Left ventricle myocardium inferior (tissue), 1 donor: ENCODE data around the gene ASB15. TPM values are rescaled to one million over a fixed set of nuclear protein-coding genes. Genes with fewer than 3 reads are reported as not detected.

Experiments used
- DNase-seq: peaks from one replicate; pipeline ENCODE4 v3.0.0-alpha.2; 2020
- H3K27ac ChIP-seq: fragments of 200-600 bp; replicated peaks from 2 replicates; pipeline ENCODE4 v1.8.0; 2021
- H3K27me3 ChIP-seq: fragments of 200-600 bp; 2 replicates; pipeline ENCODE4 v1.8.0; 2021; ENCODE audit warnings: low read depth
- H3K36me3 ChIP-seq: fragments of 200-600 bp; 2 replicates; pipeline ENCODE4 v1.8.0; 2021
- H3K4me1 ChIP-seq: fragments of 200-600 bp; 2 replicates; pipeline ENCODE4 v1.8.0; 2021
- H3K4me3 ChIP-seq: fragments of 200-600 bp; 2 replicates; pipeline ENCODE4 v1.8.0; 2021; ENCODE audit warnings: mild to moderate bottlenecking, moderate library complexity
- H3K9me3 ChIP-seq: fragments of 200-600 bp; replicated peaks from 2 replicates; pipeline ENCODE4 v1.8.0; 2021
- CTCF ChIP-seq: fragments of 200-600 bp; IDR thresholded peaks from 2 replicates; pipeline ENCODE4 v1.8.0; 2021; ENCODE audit warnings: antibody characterized with exemption, mild to moderate bottlenecking, borderline replicate concordance
- intact Hi-C: fragments of 100-400 bp; cut with micrococcal nuclease; formaldehyde crosslinking; loops from one replicate; pipeline ENCODE4 v1.11.0; 2022
- total RNA-seq: library from RNA; stranded (reverse); fragmentation: NEBNext Ultra II Directional; extraction: Animal tissue kit (Norgen Biotek cat#: 25700); gene quantifications from one replicate; pipeline ENCODE4 v1.2.1, GENCODE V29; 2021
- donor health status: DM: no; HTN: yes; CAD: no; lungs with severe emphysema.

The ASB15 gene
- total RNA-seq, 1 donor from 2014 or later, result 76.8 TPM

GRCh38 chr7:123658023-123658422 is 56.4 kb downstream of the ASB15 start:
- H3K9me3 ChIP-seq, result no peaks in the 10 kb centered on the region
- H3K36me3 ChIP-seq, result peaks cover 14% of the 10 kb centered on the region
- no peaks in the 10 kb centered on the region for H3K27me3 ChIP-seq
- no peak for DNase-seq
- H3K4me3 ChIP-seq, result peak overlapping the region; percentile 71
- peak overlapping the region; percentile 93 for H3K27ac ChIP-seq
- peaks cover 40% of the 10 kb centered on the region for H3K4me1 ChIP-seq
- no peak for TF ChIP-seq CTCF
- intact Hi-C loops, result no loop called here

GRCh38 chr7:123660514-123661354 is 59.1 kb downstream of the ASB15 start:
- Histone ChIP-seq H3K4me1 (peaks cover 37% of the 10 kb centered on the region), H3K9me3 (no peaks in the 10 kb centered on the region), H3K27ac (peak overlapping the region; percentile 93), H3K36me3 (peaks cover 27% of the 10 kb centered on the region), H3K4me3 (peak overlapping the region; percentile 71), H3K27me3 (no peaks in the 10 kb centered on the region)
- intact Hi-C loops, result no loop called here
- DNase-seq, result no peak
- no peak for TF ChIP-seq CTCF

GRCh38 chr7:123661765-123662164 is 60.1 kb downstream of the ASB15 start:
- H3K27ac ChIP-seq, result peak overlapping the region; percentile 93
- DNase-seq, result no peak
- no peaks in the 10 kb centered on the region for H3K9me3 ChIP-seq
- H3K27me3 ChIP-seq, result no peaks in the 10 kb centered on the region
- peaks cover 27% of the 10 kb centered on the region for H3K36me3 ChIP-seq
- intact Hi-C loops, result no loop called here
- TF ChIP-seq CTCF, result no peak
- peak overlapping the region; percentile 71 for H3K4me3 ChIP-seq
- H3K4me1 ChIP-seq, result peaks cover 47% of the 10 kb centered on the region

- peak overlapping the region; percentile 93 for H3K27ac ChIP-seq
- no peak for DNase-seq
- intact Hi-C loops, result no loop called here
- peaks cover 50% of the 10 kb centered on the region for H3K4me1 ChIP-seq
- H3K36me3 ChIP-seq, result peaks cover 27% of the 10 kb centered on the region
- no peak for TF ChIP-seq CTCF
- no peaks in the 10 kb centered on the region for H3K9me3 ChIP-seq
- H3K4me3 ChIP-seq, result peak overlapping the region; percentile 71
- no peaks in the 10 kb centered on the region for H3K27me3 ChIP-seq
Observed at GRCh38 chr7:123662293-123662692, 60.7 kb downstream of the ASB15 start.

GRCh38 chr7:123662755-123663154 is 61.1 kb downstream of the ASB15 start:
- no peak for TF ChIP-seq CTCF
- Histone ChIP-seq H3K9me3 (no peaks in the 10 kb centered on the region), H3K4me3 (peak overlapping the region; percentile 71), H3K36me3 (peaks cover 27% of the 10 kb centered on the region), H3K4me1 (peaks cover 48% of the 10 kb centered on the region), H3K27me3 (no peaks in the 10 kb centered on the region), H3K27ac (peak overlapping the region; percentile 93)
- intact Hi-C loops, result no loop called here
- no peak for DNase-seq
